ENCODE measurements around the gene P3H2. TPM values are rescaled to one million over a fixed set of nuclear protein-coding genes. Genes with fewer than 3 reads are reported as not detected.

P3H2 gene
- 18.2 to 72.4 TPM (median 21.9 TPM) in 3 replicates for total RNA-seq
- long read RNA-seq, transcript P3H2-201 (15 exons, 3,509 nt), result major isoform, 67 of 74 reads
- long read RNA-seq, partial matches to known transcripts, result 3 of 74 reads
- long read RNA-seq, other reads (novel, unspliced or antisense), result 3 of 74 reads

- peak within 1 kb of the TSS; percentile 83 for H3K27ac Mint-ChIP-seq (ENCODE audit: unreplicated experiment)
- TF ChIP-seq CTCF (IDR thresholded peaks at IDR 0.05), result peak; percentile 81
- H3K4me3 Mint-ChIP-seq (ENCODE audit: unreplicated experiment), result peak within 1 kb of the TSS; percentile 78
- no peaks in the 10 kb centered on the region for H3K36me3 Mint-ChIP-seq (ENCODE audit: low read depth)
- no peaks in the 10 kb centered on the region for H3K9me3 Mint-ChIP-seq (ENCODE audit: low read depth)
- DNase-seq (ENCODE audit: low spot score), result peak; percentile 95
- peaks cover 77% of the 10 kb centered on the region for H3K4me1 Mint-ChIP-seq (ENCODE audit: low read depth)
- no peaks in the 10 kb centered on the region for H3K27me3 Mint-ChIP-seq (ENCODE audit: low read depth)
These were observed at the start of gene P3H2 for GRCh38 chr3:190120269-190121060. P3H2 (minus strand) TSS chr3:190120897; CDS start chr3:190120731, 166 bp downstream.

- no peak for DNase-seq (ENCODE audit: low spot score)
- Mint-ChIP-seq H3K9me3 (ENCODE audit: low read depth) (no peaks in the 10 kb centered on the region), H3K4me3 (ENCODE audit: unreplicated experiment) (no peak overlapping the region), H3K36me3 (ENCODE audit: low read depth) (no peaks in the 10 kb centered on the region), H3K27ac (ENCODE audit: unreplicated experiment) (no peak overlapping the region), H3K4me1 (ENCODE audit: low read depth) (peaks cover 5% of the 10 kb centered on the region), H3K27me3 (ENCODE audit: low read depth) (no peaks in the 10 kb centered on the region)
- TF ChIP-seq CTCF (IDR thresholded peaks at IDR 0.05), result no peak
These were observed 49.2 kb upstream of the P3H2 start for GRCh38 chr3:190169877-190170276.

- Mint-ChIP-seq H3K4me1 (ENCODE audit: low read depth) (peaks cover 5% of the 10 kb centered on the region), H3K36me3 (ENCODE audit: low read depth) (no peaks in the 10 kb centered on the region), H3K27me3 (ENCODE audit: low read depth) (no peaks in the 10 kb centered on the region), H3K27ac (ENCODE audit: unreplicated experiment) (no peak overlapping the region), H3K9me3 (ENCODE audit: low read depth) (no peaks in the 10 kb centered on the region), H3K4me3 (ENCODE audit: unreplicated experiment) (no peak overlapping the region)
- no peak for DNase-seq (ENCODE audit: low spot score)
- TF ChIP-seq CTCF (IDR thresholded peaks at IDR 0.05), result no peak
These were observed 48.5 kb upstream of the P3H2 start for GRCh38 chr3:190169243-190169642.

GRCh38 chr3:190167936-190168680 is 47.4 kb upstream of the P3H2 start:
- H3K9me3 Mint-ChIP-seq (ENCODE audit: low read depth), result no peaks in the 10 kb centered on the region
- DNase-seq (ENCODE audit: low spot score), result no peak
- no peak overlapping the region for H3K27ac Mint-ChIP-seq (ENCODE audit: unreplicated experiment)

More at GRCh38 chr3:190167936-190168680, 47.4 kb upstream of the P3H2 start:
- no peaks in the 10 kb centered on the region for H3K27me3 Mint-ChIP-seq (ENCODE audit: low read depth)
- H3K36me3 Mint-ChIP-seq (ENCODE audit: low read depth), result no peaks in the 10 kb centered on the region
- H3K4me1 Mint-ChIP-seq (ENCODE audit: low read depth), result peaks cover 5% of the 10 kb centered on the region
- H3K4me3 Mint-ChIP-seq (ENCODE audit: unreplicated experiment), result no peak overlapping the region
- TF ChIP-seq CTCF (IDR thresholded peaks at IDR 0.05), result no peak

Data from chondrocyte (in vitro differentiated cells).